Lower lobe of right lung (tissue), 2 donors: Measurements from ENCODE around the gene ZFYVE28. TPM values are rescaled to one million over a fixed set of nuclear protein-coding genes. Genes with fewer than 3 reads are reported as not detected.
A peak's percentile ranks its signal among the peaks of the same experiment; 100 is the strongest.
"Not testable (repeated sequence)": the region's sequence is repeated elsewhere in the genome, so short reads cannot be mapped to it uniquely, and the experiment has no call there.

Source experiments
- ATAC-seq, 2 donors: fragments of 200-7000 bp; cut with Tn5 transposase; one replicate each; pipeline ENCODE4 v1.9.1; 2020 to 2022; ENCODE audit warnings: mild to moderate bottlenecking in 2 of 2, moderate library complexity in 2 of 2
- DNase-seq: peaks from one replicate; pipeline ENCODE4 v3.0.0-alpha.2; 2020
- H3K27ac ChIP-seq: fragments of 200-600 bp; one replicate; pipeline ENCODE4 v1.8.0; 2022
- H3K27me3 ChIP-seq: fragments of 200-600 bp; one replicate; pipeline ENCODE4 v1.8.0; 2022; ENCODE audit warnings: low read depth
- H3K36me3 ChIP-seq: fragments of 200-600 bp; one replicate; pipeline ENCODE4 v1.8.0; 2022; ENCODE audit warnings: mild to moderate bottlenecking
- H3K4me1 ChIP-seq: fragments of 200-600 bp; one replicate; pipeline ENCODE4 v1.8.0; 2022
- H3K4me3 ChIP-seq: fragments of 200-600 bp; one replicate; pipeline ENCODE4 v1.8.0; 2022; ENCODE audit warnings: mild to moderate bottlenecking
- H3K9me3 ChIP-seq: fragments of 200-600 bp; one replicate; pipeline ENCODE4 v1.8.0; 2022
- CTCF ChIP-seq: fragments of 200-600 bp; IDR thresholded peaks from one replicate; pipeline ENCODE4 v1.8.0; 2022; ENCODE audit warnings: antibody characterized with exemption, mild to moderate bottlenecking
- intact Hi-C: fragments of 100-400 bp; cut with DNase I; formaldehyde crosslinking; loops from one replicate; pipeline ENCODE4 v1.11.0; 2022
- long read RNA-seq: library from polyadenylated mRNA; unstranded; transcript quantifications from one replicate; pipeline ENCODE4 v2.0.0, GENCODE V29; 2021
- total RNA-seq: library from RNA; stranded (reverse); fragmentation: NEBNext Ultra II Directional; extraction: Animal tissue kit (Norgen Biotek cat#: 25700); gene quantifications from one replicate; pipeline ENCODE4 v1.2.1, GENCODE V29; 2021
- donor health status: DM: no; HTN: yes; CAD: no; lungs with severe emphysema.

The ZFYVE28 gene
- 12.9 TPM for total RNA-seq
- long read RNA-seq, full-length matches to known transcripts: 5 of 18 reads
- long read RNA-seq, partial matches to known transcripts: 5 of 18 reads
- long read RNA-seq, other reads (novel, unspliced or antisense): 8 of 18 reads

- ATAC-seq: peak in 1 of 2 donors; percentile 3
- no peaks in the 10 kb centered on the region for H3K36me3 ChIP-seq
- DNase-seq: peak; percentile 55
- H3K9me3 ChIP-seq: no peaks in the 10 kb centered on the region
- intact Hi-C loops: no loop called here
- peak within 1 kb of the TSS; percentile 71 for H3K4me3 ChIP-seq
- H3K27me3 ChIP-seq: peaks cover 20% of the 10 kb centered on the region
- H3K4me1 ChIP-seq: peaks cover 45% of the 10 kb centered on the region
- peak within 1 kb of the TSS; percentile 59 for H3K27ac ChIP-seq
- no peak for TF ChIP-seq CTCF
Observed at GRCh38 chr4:2417765-2418649, at the start of gene ZFYVE28. Gene ZFYVE28 (minus strand): TSS chr4:2418645. CDS start chr4:2418323, 322 bp downstream.

- DNase-seq, ATAC-seq, H3K9me3 ChIP-seq, H3K27me3 ChIP-seq, intact Hi-C loops, H3K4me3 ChIP-seq, H3K27ac ChIP-seq, H3K36me3 ChIP-seq: not testable (repeated sequence)
- peaks cover 29% of the 10 kb centered on the region for H3K4me1 ChIP-seq
Observed at GRCh38 chr4:2465544-2465943, 47.1 kb upstream of the ZFYVE28 start.

DNA sequence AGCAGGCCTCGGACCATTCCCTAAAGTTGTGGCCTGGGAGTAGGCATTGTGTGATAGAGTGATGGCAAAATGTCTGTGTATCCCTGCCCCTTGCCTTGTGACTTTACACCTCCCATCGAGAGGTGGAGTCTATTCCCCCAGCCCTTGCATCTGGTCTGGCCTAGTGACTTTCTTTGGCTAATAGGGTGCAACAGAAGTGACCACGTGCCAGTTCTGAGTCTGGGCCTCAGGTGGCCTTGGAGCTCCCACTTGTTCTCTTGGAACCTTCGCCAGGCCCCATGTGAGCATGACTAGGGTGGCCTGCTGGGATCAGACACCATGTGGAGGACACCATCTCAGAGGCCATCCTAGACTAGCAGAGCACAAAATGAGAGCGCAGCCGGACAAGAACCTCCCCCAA is 46.6 kb upstream of the ZFYVE28 start:
- no peak overlapping the region for H3K27ac ChIP-seq
- TF ChIP-seq CTCF: no peak
- DNase-seq: no peak

GRCh38 chr4:2462992-2463762 is 44.7 kb upstream of the ZFYVE28 start:
- H3K27me3 ChIP-seq: no peaks in the 10 kb centered on the region
- intact Hi-C loops: no loop called here

More for the DNA sequence above, 46.6 kb upstream of the ZFYVE28 start:
- Histone ChIP-seq H3K4me1 (peaks cover 24% of the 10 kb centered on the region), H3K27me3 (no peaks in the 10 kb centered on the region), H3K36me3 (no peaks in the 10 kb centered on the region), H3K4me3 (no peak overlapping the region), H3K9me3 (no peaks in the 10 kb centered on the region)
- intact Hi-C loops: no loop called here
- no peak for ATAC-seq

DNA sequence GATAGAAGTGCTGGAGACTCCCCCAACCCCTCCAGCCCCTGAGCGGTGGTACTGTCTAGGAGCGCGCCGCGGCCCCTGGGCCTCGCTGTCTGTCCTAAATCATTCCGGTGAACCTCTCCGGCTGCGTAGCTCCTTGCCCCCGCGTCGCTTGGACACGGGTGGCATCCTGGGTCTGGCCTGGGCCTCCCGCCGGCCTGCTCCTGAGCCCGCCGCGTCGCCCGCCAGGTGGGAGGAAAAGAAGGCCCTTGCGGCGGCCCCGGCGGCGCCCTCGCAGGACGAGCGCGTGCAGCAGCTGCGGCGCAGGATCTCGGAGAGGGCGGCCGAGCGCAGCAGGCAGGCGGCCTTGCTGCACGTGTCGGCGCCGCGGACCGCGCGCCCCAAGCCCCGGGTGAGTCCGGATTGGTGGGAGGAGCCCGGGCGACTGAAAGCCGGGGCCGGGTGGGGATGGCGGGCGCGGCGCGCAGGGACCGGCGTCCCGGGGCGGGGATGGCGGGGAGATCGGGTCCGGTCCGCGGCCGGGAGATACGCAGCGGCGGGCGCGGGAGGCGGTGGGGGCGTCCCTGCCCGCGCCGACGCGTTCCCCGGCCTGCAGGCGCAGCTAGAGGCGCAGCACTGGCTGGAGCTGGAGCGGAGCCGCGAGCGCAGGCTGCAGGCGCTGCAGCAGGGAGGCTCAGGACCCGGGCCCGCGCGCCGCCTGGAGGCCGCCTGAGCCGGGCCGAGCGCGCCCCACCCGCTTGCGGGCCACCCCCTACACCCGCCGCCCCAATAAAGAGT is 44.0 kb upstream of the ZFYVE28 start:
- no peak overlapping the region for H3K27ac ChIP-seq
- intact Hi-C loops: no loop called here

More at GRCh38 chr4:2462992-2463762, 44.7 kb upstream of the ZFYVE28 start:
- DNase-seq (no peak), ATAC-seq (no peak)
- peak overlapping the region; percentile 61 for H3K4me3 ChIP-seq
- H3K27ac ChIP-seq: no peak overlapping the region
- H3K36me3 ChIP-seq: no peaks in the 10 kb centered on the region
- peaks cover 21% of the 10 kb centered on the region for H3K4me1 ChIP-seq
- TF ChIP-seq CTCF: peak; percentile 15
- no peaks in the 10 kb centered on the region for H3K9me3 ChIP-seq

More for the DNA sequence above, 44.0 kb upstream of the ZFYVE28 start:
- Histone ChIP-seq H3K36me3 (no peaks in the 10 kb centered on the region), H3K4me3 (peak overlapping the region; percentile 61), H3K4me1 (peaks cover 13% of the 10 kb centered on the region), H3K9me3 (no peaks in the 10 kb centered on the region), H3K27me3 (no peaks in the 10 kb centered on the region)
- DNase-seq (peak; percentile 76), ATAC-seq (peak; percentile 91 to 94)
- TF ChIP-seq CTCF: peak; percentile 61
